Fibroblast of pulmonary artery (primary cell): ENCODE results near the gene LDB3.

Experiments
- DNase-seq: peaks from one replicate; pipeline ENCODE4 v3.0.0-alpha.2; 2010; ENCODE audit warnings: low read depth
- H3K4me3 ChIP-seq: replicated peaks from 2 replicates; pipeline ENCODE4 v1.5.1; 2011; ENCODE audit warnings: low read depth, mild to moderate bottlenecking, control low read depth, low read length, moderate library complexity
- TF ChIP-seq, protein P1 (sequence below): IDR thresholded peaks from 2 replicates; pipeline ENCODE4 v1.5.1; 2011; ENCODE audit warnings: mild to moderate bottlenecking, control low read depth, low read length, inconsistent platforms; ENCODE audit errors: missing control alignments

The LDB3 gene

DNA sequence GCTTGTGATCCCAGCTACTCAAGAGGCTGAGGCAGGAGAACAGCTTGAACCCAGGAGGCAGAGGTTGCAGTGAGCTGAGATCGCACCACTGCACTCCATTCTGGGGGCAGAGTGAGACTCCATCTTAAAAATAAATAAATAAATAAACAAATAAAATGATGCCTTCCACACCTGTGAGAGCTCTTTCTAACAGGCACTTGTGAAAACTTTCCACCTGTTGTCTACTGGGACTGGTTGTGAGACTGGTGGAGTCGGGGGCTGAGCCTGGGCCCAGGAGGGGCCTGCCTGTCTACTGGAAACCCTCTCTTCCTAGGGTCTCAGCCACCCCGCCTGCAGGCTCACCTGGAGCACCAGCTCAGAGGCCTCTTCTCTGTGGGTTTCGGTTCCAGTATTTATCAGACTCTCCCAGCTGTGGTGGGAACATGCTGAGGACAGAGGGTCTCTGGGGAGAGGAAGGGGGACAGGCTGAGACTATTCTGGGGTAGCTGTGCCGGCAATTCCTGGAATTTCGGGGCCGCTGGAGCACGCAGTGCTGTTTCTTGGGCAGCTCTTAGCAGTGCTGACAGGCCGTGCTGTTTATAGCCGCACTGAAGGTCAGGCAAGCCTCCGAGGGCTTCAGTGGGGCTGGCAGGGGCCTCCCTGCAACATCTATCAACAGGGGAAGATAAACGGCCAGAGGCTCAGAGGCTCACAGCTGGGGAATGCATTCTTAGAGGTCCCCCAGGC, 3.8 kb downstream of the LDB3 start:
- TF ChIP-seq, protein P1, sequence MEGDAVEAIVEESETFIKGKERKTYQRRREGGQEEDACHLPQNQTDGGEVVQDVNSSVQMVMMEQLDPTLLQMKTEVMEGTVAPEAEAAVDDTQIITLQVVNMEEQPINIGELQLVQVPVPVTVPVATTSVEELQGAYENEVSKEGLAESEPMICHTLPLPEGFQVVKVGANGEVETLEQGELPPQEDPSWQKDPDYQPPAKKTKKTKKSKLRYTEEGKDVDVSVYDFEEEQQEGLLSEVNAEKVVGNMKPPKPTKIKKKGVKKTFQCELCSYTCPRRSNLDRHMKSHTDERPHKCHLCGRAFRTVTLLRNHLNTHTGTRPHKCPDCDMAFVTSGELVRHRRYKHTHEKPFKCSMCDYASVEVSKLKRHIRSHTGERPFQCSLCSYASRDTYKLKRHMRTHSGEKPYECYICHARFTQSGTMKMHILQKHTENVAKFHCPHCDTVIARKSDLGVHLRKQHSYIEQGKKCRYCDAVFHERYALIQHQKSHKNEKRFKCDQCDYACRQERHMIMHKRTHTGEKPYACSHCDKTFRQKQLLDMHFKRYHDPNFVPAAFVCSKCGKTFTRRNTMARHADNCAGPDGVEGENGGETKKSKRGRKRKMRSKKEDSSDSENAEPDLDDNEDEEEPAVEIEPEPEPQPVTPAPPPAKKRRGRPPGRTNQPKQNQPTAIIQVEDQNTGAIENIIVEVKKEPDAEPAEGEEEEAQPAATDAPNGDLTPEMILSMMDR = no peak
- no peak for DNase-seq
- no peak overlapping the region for H3K4me3 ChIP-seq

DNA sequence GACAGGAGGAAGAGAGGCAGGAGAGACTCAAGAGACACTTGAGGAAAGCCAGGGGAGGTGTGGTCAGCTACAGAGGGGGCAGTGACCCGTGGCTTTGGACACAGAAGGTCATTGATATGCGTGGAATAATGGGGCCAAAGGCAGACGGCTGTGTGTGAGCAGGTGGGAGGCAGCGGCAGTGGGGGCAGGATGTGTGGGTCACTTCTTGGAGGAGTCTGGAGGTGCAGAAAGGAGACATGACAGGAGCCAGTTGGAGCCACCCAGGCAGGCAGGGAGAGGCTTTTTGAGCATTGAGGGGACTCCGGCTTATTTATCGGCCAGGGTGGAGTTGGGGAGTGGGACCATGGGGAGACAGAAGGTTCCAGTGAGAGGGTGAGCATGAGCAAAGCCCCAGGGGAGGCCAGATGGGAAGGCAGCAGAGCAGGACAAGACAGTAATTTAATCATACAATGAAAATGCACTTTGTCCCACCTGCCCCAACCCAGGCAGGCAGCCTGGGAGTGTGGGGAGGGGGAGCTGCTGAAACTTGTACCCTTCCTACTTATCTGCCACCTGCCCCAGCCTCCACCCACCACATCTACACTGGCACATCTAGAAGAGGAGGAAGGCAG, 5.0 kb downstream of the LDB3 start:
- no peak for DNase-seq
- TF ChIP-seq, protein P1 = no peak
- no peak overlapping the region for H3K4me3 ChIP-seq

DNA sequence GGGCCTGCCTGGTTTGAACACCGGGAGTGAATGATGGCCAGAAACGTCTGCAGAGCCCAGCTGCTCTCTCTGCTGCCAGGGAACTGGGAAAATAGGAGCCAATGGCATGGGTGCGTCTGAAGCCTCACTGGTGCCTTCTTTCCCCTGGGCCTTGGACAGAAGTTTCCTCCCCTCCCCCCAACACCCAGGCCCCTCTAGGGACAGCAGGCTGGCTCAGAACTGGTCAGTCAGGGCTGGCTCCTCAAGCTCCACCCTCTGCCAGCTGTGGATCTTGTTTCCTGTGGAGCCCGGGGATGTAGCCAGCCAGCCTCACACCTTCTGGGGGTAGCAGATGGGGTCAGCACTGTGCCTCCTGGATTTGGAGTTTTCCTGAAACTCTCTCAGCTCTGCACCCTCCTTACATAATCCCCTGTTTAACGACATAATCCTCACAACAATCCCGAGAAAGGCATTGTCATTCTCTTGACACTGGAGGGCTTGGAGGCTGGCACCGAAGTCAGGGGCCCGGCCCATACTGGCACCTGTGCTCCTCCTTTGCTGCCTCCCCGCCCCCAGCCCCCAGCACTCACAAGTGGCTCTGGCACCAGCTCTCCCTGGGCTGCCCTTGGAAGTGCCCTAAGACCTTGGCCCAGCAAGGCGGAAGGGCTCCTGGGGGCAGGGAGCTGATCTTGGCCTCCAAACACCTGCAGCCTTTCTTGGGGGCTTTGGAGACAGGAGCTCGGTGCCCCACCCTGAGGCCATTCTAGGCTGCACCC, 5.7 kb downstream of the LDB3 start:
- DNase-seq = no peak
- TF ChIP-seq, protein P1 = no peak
- no peak overlapping the region for H3K4me3 ChIP-seq

DNA sequence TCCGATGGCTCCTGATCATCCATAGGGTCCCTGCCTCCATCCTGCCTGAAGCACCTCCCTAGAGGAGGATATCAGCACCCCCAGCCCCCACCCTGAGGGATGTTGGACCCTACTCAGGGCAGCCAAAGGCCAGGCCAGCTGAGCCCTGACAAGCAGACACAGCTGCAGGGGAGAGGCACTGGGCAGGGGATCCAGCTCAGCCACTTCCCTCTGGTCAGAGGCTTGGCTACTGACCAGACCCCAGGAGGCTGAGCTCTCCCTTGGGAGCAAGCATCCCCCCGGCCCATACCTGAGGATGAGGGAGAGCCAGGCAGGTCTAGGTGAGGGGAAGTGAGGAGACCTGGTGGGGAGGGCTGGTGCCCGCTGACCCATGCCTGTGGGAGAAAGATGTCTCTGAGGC, 6.6 kb downstream of the LDB3 start:
- DNase-seq = no peak
- TF ChIP-seq, protein P1 = no peak
- no peak overlapping the region for H3K4me3 ChIP-seq

DNA sequence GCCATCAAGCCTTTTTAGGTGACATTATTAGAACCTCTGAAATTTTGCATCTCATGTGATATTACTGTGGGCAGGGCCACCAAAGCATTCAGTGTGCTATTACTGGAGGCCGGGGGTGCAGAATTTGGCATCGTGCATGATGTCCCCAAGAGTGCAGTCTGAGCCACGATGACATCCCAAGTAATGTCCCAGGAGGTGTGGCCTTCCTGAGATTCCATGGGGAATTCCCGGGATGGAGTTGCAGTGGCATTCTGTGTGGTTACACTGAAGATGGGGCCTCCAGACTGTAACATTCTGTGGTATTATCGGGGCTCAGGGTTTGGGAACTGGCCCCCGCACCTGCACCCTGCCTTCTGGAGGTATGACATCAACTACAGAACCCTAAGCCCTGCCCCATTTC, 9.1 kb downstream of the LDB3 start:
- H3K4me3 ChIP-seq = no peak overlapping the region
- DNase-seq = no peak
- TF ChIP-seq, protein P1 = no peak

DNA sequence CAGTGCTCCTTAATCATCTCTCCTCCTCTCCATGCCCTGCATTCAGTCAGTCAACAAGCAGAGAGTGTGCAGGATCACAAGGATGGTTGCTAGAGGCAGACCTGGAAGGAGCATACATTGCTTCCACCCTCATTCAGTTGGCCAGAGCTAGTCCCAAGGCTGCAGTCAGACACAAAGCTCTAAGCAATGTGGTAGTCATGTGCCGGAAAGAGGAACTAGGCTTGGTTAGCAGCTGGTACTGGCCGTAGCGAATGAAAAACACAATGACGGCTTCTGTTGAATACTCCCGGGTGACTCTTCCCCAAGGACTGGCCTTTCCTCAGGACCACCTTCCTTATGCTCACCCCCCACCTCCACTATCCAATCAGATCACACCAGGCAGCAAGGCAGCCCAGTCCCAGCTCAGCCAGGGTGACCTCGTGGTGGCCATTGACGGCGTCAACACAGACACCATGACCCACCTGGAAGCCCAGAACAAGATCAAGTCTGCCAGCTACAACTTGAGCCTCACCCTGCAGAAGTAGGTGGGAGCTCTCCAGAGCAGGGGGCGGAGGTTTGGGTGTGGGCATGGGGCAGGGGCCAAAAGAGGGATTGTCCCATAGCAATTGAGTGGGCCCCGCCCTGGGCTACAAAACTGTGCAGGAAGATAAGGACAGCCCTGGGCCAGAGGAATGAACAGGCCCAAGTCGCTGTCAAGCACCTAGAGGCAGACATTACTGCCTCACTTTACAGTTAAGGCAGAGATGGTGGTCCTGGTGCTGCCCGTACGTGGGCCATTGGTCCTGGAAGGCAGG, 10.9 kb downstream of the LDB3 start:
- no peak overlapping the region for H3K4me3 ChIP-seq
- TF ChIP-seq, protein P1 = no peak
- no peak for DNase-seq
